ENCODE data around the gene CNGB1.
"Not testable (repeated sequence)": the region's sequence is repeated elsewhere in the genome, so short reads cannot be mapped to it uniquely, and the experiment has no call there.

CNGB1 gene

DNA sequence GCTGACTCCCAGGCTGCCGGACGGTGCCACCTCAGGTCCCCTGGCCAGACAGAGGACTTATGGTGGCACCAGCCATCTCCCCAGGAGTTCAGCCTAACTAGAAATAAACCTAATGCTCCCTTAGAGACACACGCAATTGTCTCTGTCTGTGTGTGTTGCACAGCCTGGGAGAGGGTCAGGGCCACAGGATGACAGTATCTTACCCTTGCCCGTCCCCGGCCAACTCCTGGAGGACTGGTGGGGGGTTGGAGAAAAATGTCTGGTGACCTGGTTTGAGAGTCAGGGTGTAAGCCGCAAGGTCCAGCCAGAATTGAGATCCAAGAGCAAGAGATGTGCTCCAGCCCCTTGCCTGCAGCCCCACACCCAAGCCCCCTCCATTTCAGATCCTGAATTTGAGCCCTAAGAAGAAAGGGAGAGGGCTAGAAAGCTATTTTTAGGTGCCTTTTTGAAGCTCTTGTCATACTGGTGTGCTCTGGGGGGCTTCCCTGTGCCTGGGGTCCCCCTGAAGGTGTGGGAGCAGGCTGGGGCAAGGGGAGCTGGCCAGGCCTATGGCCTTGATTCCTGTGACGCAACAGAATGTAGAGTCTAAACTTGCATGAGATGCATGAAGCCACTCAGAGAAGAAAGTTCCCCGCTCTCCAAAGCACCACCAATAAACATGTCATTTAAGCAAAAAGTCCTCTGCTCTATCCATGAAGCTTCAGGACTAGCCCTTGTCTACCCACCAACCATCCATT, 16.7 kb upstream of the CNGB1 start:
- peaks cover 0 to 10% of the 10 kb centered on the region in 2 donors for H3K4me1 ChIP-seq (ENCODE audit: control insufficient read depth in 1 of 2, insufficient read depth in 2 of 2, low read length in 2 of 2)
- no peaks in the 10 kb centered on the region for H3K9me3 ChIP-seq (ENCODE audit: control insufficient read depth in 1 of 2, low read length in 2 of 2)
- no peaks in the 10 kb centered on the region for H3K36me3 ChIP-seq (ENCODE audit: control insufficient read depth in 1 of 2, insufficient read depth in 2 of 2, low read length in 2 of 2)
- H3K9ac ChIP-seq (ENCODE audit: low read depth in 1 of 2, low read length in 2 of 2) = no peak overlapping the region
- H3K4me3 ChIP-seq (ENCODE audit: low read depth in 1 of 2, low read length in 2 of 2) = no peak overlapping the region
- H3K27ac ChIP-seq (ENCODE audit: low read depth, low read length) = no peak overlapping the region
- peaks cover 8 to 13% of the 10 kb centered on the region in 2 donors for H3K27me3 ChIP-seq (ENCODE audit: control insufficient read depth in 1 of 2, insufficient read depth in 2 of 2, low read length in 2 of 2)

DNA sequence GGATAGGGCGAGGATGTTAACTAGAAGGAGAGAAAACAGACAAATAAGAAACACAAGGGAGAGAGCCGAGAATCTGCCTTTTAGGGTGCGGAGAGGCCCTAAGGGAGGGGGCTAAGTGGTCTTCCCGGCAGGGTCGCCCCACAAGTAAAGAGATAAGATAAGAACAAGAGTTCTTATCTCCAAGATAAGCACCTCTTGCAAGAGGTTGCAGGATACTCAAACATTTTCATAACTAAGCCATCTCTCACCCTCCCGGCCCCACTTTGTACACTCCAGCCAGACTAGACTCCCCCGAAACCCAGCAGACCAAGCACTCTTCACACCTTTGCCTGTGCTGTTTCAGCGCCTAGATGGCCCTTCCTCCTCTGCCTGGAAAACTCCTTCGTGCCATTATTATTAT, 15.3 kb upstream of the CNGB1 start:
- Histone ChIP-seq H3K9me3 (ENCODE audit: control insufficient read depth in 1 of 2, low read length in 2 of 2) (no peaks in the 10 kb centered on the region), H3K27me3 (ENCODE audit: control insufficient read depth in 1 of 2, insufficient read depth in 2 of 2, low read length in 2 of 2) (peaks cover 8 to 17% of the 10 kb centered on the region in 2 donors), H3K4me1 (ENCODE audit: control insufficient read depth in 1 of 2, insufficient read depth in 2 of 2, low read length in 2 of 2) (peaks cover 0 to 10% of the 10 kb centered on the region in 2 donors), H3K27ac (ENCODE audit: low read depth, low read length) (no peak overlapping the region), H3K36me3 (ENCODE audit: control insufficient read depth in 1 of 2, insufficient read depth in 2 of 2, low read length in 2 of 2) (no peaks in the 10 kb centered on the region), H3K4me3 (ENCODE audit: low read depth in 1 of 2, low read length in 2 of 2) (no peak overlapping the region), H3K9ac (ENCODE audit: low read depth in 1 of 2, low read length in 2 of 2) (no peak overlapping the region)

DNA sequence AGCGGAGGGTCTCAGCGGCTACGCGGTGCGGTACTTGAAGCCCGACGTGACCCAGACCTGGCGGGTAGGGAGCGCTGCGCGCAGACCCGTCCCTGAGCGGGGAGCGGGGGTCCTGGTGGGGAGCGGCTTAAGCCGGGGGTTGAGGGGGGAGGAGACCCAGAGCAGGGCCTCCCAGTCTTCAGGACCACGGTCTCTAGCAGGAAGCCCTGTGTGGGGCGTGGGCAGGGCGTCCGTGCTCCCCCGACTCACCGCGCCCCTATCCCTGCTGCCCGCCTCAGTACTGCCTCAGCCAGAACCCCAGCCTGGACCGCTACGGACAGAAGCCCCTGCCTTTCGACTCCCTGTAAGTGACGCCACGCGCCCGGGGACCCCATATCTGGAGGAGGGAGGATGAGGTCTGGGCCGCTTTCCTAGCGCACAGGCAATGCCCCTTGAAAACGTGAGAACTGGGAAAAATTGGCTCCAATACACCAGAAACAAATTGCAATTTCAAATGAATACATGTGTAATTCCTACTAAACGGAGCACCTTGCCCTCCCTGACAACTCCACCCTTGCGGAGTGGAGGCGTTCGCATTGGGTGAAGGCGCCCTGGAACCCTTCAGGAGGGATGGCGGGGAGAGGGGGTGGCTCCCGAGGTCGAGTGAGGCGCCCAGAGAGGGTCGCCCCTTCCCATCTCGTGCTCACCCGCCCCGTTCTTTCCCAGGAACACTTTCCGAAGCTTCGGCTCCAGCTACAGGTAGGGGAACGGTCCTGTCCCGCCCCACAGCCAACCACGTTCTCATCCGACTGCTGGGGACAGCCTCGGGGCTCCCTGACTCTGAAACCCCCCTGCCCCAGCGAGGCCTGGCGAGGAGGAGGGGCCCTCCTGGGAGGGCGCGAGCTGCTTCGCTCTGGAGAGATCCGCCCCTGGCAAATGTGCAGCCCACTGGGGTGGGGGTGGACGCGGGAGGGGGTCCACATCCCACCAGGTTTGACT, 14.6 kb upstream of the CNGB1 start:
- H3K27me3 ChIP-seq (ENCODE audit: control insufficient read depth in 1 of 2, insufficient read depth in 2 of 2, low read length in 2 of 2) = peaks cover 8 to 17% of the 10 kb centered on the region in 2 donors
- H3K4me3 ChIP-seq (ENCODE audit: low read depth in 1 of 2, low read length in 2 of 2) = peak overlapping the region; percentile 22 to 67
- H3K4me1 ChIP-seq (ENCODE audit: control insufficient read depth in 1 of 2, insufficient read depth in 2 of 2, low read length in 2 of 2) = peaks cover 0 to 10% of the 10 kb centered on the region in 2 donors
- no peaks in the 10 kb centered on the region for H3K36me3 ChIP-seq (ENCODE audit: control insufficient read depth in 1 of 2, insufficient read depth in 2 of 2, low read length in 2 of 2)
- no peak overlapping the region for H3K9ac ChIP-seq (ENCODE audit: low read depth in 1 of 2, low read length in 2 of 2)
- H3K9me3 ChIP-seq (ENCODE audit: control insufficient read depth in 1 of 2, low read length in 2 of 2) = no peaks in the 10 kb centered on the region
- no peak overlapping the region for H3K27ac ChIP-seq (ENCODE audit: low read depth, low read length)

DNA sequence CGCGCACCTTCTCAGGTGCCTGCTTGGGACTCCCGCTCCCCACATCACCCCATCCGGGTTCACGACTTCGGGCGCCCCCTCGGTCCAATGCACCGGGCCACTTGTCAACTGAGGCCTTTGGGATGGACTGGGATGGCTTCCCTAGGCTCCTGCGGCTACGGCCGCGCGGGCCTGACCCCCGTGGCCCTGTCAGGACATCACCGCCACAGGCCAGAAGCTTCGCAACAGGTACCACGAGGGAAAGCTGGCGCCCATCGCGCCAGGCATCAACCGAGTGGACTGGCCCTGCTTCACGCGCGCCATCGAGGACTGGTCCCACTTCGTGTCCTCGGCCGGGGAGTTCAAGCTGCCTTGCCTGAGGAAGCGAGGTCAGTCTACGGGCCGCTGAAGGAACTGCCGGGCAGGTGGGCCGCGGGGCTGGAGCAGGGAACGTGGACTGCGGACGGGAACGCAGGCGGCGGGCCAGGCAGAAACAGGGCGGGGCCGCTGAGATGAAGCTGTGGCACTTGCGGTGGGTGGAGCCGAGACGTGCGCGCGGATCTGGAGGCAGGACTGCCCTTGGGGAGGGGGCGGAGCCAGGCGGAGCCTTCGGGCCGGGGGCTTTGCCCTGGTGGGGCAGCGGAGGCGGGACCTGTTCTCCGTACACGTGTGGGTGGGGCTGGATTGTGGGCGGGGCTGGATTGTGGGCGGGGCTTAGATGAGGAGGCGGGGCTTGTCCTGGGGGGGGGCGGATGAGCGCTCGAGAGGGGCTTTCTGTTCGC, 13.7 kb upstream of the CNGB1 start:
- peaks cover 0 to 10% of the 10 kb centered on the region in 2 donors for H3K4me1 ChIP-seq (ENCODE audit: control insufficient read depth in 1 of 2, insufficient read depth in 2 of 2, low read length in 2 of 2)
- H3K4me3 ChIP-seq (ENCODE audit: low read depth in 1 of 2, low read length in 2 of 2) = peak overlapping the region; percentile 57 to 67
- no peak overlapping the region for H3K27ac ChIP-seq (ENCODE audit: low read depth, low read length)
- H3K36me3 ChIP-seq (ENCODE audit: control insufficient read depth in 1 of 2, insufficient read depth in 2 of 2, low read length in 2 of 2) = no peaks in the 10 kb centered on the region
- peaks cover 8 to 17% of the 10 kb centered on the region in 2 donors for H3K27me3 ChIP-seq (ENCODE audit: control insufficient read depth in 1 of 2, insufficient read depth in 2 of 2, low read length in 2 of 2)
- no peak overlapping the region for H3K9ac ChIP-seq (ENCODE audit: low read depth in 1 of 2, low read length in 2 of 2)
- H3K9me3 ChIP-seq (ENCODE audit: control insufficient read depth in 1 of 2, low read length in 2 of 2) = no peaks in the 10 kb centered on the region

DNA sequence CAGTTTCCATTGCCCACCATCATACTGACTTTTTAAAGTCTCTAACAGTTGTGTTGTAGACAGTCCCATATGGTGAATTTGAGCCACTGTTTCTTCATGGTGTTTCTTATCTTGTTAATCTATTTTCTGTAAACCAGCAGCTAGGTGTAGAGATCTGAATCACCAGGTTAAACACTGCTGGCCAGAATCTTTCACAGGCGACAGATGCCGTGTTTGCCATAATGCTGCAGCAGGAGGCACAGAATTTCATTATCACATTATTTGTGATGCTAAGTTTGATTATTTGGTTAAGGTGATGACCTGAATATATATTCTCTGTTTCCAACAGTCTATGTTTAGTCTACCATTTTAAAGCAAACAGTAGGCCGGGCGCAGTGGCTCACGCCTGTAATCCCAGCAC, 11.5 kb upstream of the CNGB1 start:
- Histone ChIP-seq H3K4me3 (ENCODE audit: low read depth in 1 of 2, low read length in 2 of 2) (no peak overlapping the region), H3K36me3 (ENCODE audit: control insufficient read depth in 1 of 2, insufficient read depth in 2 of 2, low read length in 2 of 2) (no peaks in the 10 kb centered on the region), H3K27me3 (ENCODE audit: control insufficient read depth in 1 of 2, insufficient read depth in 2 of 2, low read length in 2 of 2) (peaks cover 8 to 17% of the 10 kb centered on the region in 2 donors), H3K9ac (ENCODE audit: low read depth in 1 of 2, low read length in 2 of 2) (no peak overlapping the region), H3K9me3 (ENCODE audit: control insufficient read depth in 1 of 2, low read length in 2 of 2) (no peaks in the 10 kb centered on the region), H3K4me1 (ENCODE audit: control insufficient read depth in 1 of 2, insufficient read depth in 2 of 2, low read length in 2 of 2) (peaks cover 0 to 10% of the 10 kb centered on the region in 2 donors), H3K27ac (ENCODE audit: low read depth, low read length) (no peak overlapping the region)

DNA sequence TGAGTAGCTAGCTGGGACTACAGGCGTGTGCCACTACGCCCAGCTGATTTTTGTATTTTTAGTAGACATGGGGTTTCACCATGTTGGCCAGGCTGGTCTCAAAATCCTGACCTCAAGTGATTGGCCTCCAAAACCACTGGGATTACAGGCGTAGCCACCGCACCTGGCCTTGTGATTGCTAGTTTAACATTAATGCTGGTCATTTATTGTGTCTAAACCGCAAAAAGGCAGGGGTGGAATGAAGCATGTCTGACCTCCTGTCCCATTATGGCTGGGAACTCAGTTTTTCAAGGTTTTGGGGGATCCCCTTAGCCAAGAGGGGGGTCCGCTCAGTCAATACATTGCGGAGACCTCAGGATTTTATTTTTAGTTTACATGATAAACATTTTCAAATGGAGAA, 10.7 kb upstream of the CNGB1 start:
- Histone ChIP-seq H3K36me3 (ENCODE audit: control insufficient read depth in 1 of 2, insufficient read depth in 2 of 2, low read length in 2 of 2) (no peaks in the 10 kb centered on the region), H3K27me3 (ENCODE audit: control insufficient read depth in 1 of 2, insufficient read depth in 2 of 2, low read length in 2 of 2) (peaks cover 8 to 17% of the 10 kb centered on the region in 2 donors), H3K27ac (ENCODE audit: low read depth, low read length) (no peak overlapping the region), H3K9me3 (ENCODE audit: control insufficient read depth in 1 of 2, low read length in 2 of 2) (no peaks in the 10 kb centered on the region), H3K4me3 (ENCODE audit: low read depth in 1 of 2, low read length in 2 of 2) (no peak overlapping the region), H3K9ac (ENCODE audit: low read depth in 1 of 2, low read length in 2 of 2) (no peak overlapping the region), H3K4me1 (ENCODE audit: control insufficient read depth in 1 of 2, insufficient read depth in 2 of 2, low read length in 2 of 2) (peaks cover 0 to 10% of the 10 kb centered on the region in 2 donors)

DNA sequence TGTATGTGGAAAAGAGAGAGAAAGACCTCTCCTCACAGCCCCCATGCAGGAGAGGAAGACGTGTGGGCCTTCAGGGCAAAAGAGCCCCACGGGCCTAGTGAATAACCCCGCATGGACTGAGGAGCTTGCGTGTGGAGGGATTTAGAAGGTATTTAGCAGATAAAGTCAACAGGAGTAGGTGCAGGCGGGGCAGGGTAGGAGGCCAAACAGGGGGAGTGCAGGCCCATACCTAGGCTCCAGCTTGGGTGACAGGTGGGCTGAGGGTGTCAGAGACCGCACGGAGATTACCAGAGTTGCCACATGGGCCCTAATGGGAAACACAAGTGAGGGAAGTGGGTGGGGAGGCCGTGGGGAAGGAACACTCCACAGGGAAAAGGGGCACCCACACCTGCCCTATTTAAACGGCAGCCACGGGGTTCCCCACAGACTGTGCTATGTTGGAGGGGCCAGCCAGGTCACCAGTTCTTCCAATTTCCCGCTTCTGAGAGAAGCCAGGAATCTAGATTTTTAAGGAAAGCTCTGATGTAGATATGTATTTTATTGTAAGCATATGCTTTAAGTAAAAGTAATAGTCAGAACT, 8.2 kb upstream of the CNGB1 start:
- H3K4me3 ChIP-seq (ENCODE audit: low read depth in 1 of 2, low read length in 2 of 2) = no peak overlapping the region
- H3K27ac ChIP-seq (ENCODE audit: low read depth, low read length) = no peak overlapping the region
- peaks cover 0 to 1% of the 10 kb centered on the region in 2 donors for H3K4me1 ChIP-seq (ENCODE audit: control insufficient read depth in 1 of 2, insufficient read depth in 2 of 2, low read length in 2 of 2)
- H3K36me3 ChIP-seq (ENCODE audit: control insufficient read depth in 1 of 2, insufficient read depth in 2 of 2, low read length in 2 of 2) = no peaks in the 10 kb centered on the region
- no peak overlapping the region for H3K9ac ChIP-seq (ENCODE audit: low read depth in 1 of 2, low read length in 2 of 2)
- peaks cover 1 to 5% of the 10 kb centered on the region in 2 donors for H3K27me3 ChIP-seq (ENCODE audit: control insufficient read depth in 1 of 2, insufficient read depth in 2 of 2, low read length in 2 of 2)
- no peaks in the 10 kb centered on the region for H3K9me3 ChIP-seq (ENCODE audit: control insufficient read depth in 1 of 2, low read length in 2 of 2)

DNA sequence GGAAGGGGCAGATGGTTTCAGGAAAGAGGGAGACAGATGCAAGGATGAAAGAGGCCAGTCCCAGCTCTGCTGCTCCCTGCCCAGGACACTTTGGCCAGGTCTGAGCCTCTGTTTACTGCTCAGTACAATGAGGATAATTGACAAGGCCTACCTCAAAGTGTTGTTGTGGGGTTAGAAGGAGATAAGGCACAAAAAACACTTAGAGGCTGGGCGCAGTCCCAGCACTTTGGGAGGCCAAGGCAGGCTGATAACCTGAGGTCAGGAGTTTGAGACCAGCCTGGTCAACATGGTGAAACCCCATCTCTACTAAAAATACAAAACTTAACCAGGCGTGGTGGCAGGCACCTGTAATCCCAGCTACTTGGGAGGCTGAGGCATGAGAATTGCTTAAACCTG, 7.1 kb upstream of the CNGB1 start:
- H3K9me3 ChIP-seq (ENCODE audit: control insufficient read depth in 1 of 2, low read length in 2 of 2); H3K36me3 ChIP-seq (ENCODE audit: control insufficient read depth in 1 of 2, insufficient read depth in 2 of 2, low read length in 2 of 2); H3K9ac ChIP-seq (ENCODE audit: low read depth in 1 of 2, low read length in 2 of 2); H3K4me3 ChIP-seq (ENCODE audit: low read depth in 1 of 2, low read length in 2 of 2); H3K27me3 ChIP-seq (ENCODE audit: control insufficient read depth in 1 of 2, insufficient read depth in 2 of 2, low read length in 2 of 2); H3K27ac ChIP-seq (ENCODE audit: low read depth, low read length); H3K4me1 ChIP-seq (ENCODE audit: control insufficient read depth in 1 of 2, insufficient read depth in 2 of 2, low read length in 2 of 2): not testable (repeated sequence)

DNA sequence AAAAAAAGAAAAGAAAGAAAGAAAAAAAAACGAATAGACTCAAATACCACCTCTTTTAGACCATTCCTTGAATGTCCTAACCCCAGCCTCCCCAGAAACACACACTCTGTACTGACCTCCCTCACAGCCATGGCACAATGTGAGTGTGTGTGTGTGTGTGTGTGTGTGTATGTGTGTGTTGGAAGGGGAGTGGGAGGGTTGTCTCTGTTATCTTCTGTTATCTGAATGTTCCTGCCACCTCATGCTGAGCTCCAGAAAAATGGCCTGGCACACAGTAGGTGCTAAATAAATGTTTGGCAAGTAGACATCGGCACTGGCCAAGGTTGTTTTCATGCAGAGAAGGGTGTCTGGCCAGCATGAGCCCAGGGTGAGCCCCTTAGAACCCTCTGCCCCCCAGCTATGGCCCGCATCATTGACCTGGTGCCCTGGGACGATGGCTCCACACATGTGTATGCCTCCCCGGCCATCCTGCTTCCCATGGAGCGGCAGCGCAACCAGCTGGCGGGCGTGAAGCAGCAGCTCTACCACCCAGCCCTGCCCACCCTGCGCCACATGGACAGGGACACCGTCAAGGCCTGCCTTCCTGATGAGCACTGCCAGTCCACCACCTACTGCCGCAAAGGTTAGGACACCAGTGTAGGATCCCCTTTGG, 6.6 kb upstream of the CNGB1 start:
- Histone ChIP-seq H3K9me3 (ENCODE audit: control insufficient read depth in 1 of 2, low read length in 2 of 2) (no peaks in the 10 kb centered on the region), H3K27ac (ENCODE audit: low read depth, low read length) (no peak overlapping the region), H3K36me3 (ENCODE audit: control insufficient read depth in 1 of 2, insufficient read depth in 2 of 2, low read length in 2 of 2) (no peaks in the 10 kb centered on the region), H3K4me1 (ENCODE audit: control insufficient read depth in 1 of 2, insufficient read depth in 2 of 2, low read length in 2 of 2) (no peaks in the 10 kb centered on the region), H3K9ac (ENCODE audit: low read depth in 1 of 2, low read length in 2 of 2) (no peak overlapping the region), H3K27me3 (ENCODE audit: control insufficient read depth in 1 of 2, insufficient read depth in 2 of 2, low read length in 2 of 2) (peaks cover 0 to 5% of the 10 kb centered on the region in 2 donors), H3K4me3 (ENCODE audit: low read depth in 1 of 2, low read length in 2 of 2) (no peak overlapping the region)
